ENCODE data around the gene EPHB2.

Gene EPHB2

DNA sequence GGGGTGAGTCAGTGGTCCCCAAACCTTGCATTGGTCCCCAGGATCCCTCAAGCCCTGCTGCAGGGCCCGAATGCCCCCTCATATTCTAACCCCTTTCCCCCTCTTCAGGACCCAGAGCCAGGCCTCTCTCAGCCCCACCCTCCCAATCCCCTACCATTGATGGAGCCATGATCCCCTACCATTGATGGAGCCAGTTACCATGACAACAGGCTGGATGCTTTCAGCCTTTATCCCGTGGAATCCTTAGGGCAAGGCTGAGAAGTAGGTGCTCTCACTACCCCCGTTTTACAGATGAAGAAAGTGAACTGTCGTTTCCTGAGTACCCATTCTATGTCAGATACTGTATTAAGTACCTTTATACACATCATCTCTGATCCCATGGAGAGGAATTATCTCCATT is 70.8 kb downstream of the EPHB2 start:
- Histone ChIP-seq H3K4me2 (ENCODE audit: low read depth, low read length) (no peak overlapping the region), H2AFZ (ENCODE audit: low read length) (no peak overlapping the region), H3K27ac (ENCODE audit: low read length) (no peak overlapping the region), H3K36me3 (replicated peaks; ENCODE audit: insufficient read depth, low read length) (no peaks in the 10 kb centered on the region), H3K9me3 (replicated peaks; ENCODE audit: insufficient read depth, low read length) (no peaks in the 10 kb centered on the region), H3F3A (ENCODE audit: insufficient read depth, low read length) (no peaks in the 10 kb centered on the region), H3K27me3 (replicated peaks; ENCODE audit: insufficient read depth, low read length) (peaks cover 90% of the 10 kb centered on the region), H3K79me2 (ENCODE audit: low read length) (no peaks in the 10 kb centered on the region), H3K9me2 (replicated peaks; ENCODE audit: insufficient read depth, low read length) (no peaks in the 10 kb centered on the region), H4K20me1 (ENCODE audit: insufficient read depth, low read length) (no peaks in the 10 kb centered on the region), H3K4me1 (ENCODE audit: low read length) (no peaks in the 10 kb centered on the region), H3K9ac (ENCODE audit: low read length) (no peak overlapping the region), H3K4me3 (ENCODE audit: low read length) (no peak overlapping the region)
- DNase-seq, result no peak
- TF ChIP-seq, protein P1, sequence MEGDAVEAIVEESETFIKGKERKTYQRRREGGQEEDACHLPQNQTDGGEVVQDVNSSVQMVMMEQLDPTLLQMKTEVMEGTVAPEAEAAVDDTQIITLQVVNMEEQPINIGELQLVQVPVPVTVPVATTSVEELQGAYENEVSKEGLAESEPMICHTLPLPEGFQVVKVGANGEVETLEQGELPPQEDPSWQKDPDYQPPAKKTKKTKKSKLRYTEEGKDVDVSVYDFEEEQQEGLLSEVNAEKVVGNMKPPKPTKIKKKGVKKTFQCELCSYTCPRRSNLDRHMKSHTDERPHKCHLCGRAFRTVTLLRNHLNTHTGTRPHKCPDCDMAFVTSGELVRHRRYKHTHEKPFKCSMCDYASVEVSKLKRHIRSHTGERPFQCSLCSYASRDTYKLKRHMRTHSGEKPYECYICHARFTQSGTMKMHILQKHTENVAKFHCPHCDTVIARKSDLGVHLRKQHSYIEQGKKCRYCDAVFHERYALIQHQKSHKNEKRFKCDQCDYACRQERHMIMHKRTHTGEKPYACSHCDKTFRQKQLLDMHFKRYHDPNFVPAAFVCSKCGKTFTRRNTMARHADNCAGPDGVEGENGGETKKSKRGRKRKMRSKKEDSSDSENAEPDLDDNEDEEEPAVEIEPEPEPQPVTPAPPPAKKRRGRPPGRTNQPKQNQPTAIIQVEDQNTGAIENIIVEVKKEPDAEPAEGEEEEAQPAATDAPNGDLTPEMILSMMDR (IDR thresholded peaks at IDR 0.05; ENCODE audit: low read length), result no peak
- TF ChIP-seq EZH2phosphoT487 (IDR thresholded peaks at IDR 0.05; ENCODE audit: low read length), result no peak
- TF ChIP-seq EZH2 (optimal IDR thresholded peaks at IDR 0.05; ENCODE audit: low read depth, low read length), result no peak

DNA sequence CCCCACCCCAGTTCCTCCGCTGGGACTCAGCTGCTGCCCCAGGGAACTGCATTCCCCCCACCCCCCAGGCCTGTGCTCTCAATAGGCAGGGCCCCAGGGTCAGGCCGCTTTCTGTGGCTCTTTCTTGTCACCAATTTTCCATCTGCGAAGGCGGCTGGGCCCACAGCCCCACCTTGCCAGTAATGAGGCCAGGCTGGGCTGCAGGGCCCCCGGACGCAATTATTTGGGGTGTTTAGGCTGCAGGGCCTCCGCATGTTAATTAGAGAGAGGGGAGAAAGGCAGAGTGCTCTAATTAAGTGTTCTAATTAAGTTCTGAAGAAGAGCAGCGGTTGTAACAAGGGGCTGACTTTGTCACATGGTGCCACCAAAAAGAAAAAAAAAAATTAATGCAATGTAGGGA is 71.8 kb downstream of the EPHB2 start:
- H3K36me3 ChIP-seq (replicated peaks; ENCODE audit: insufficient read depth, low read length), result no peaks in the 10 kb centered on the region
- peaks cover 88% of the 10 kb centered on the region for H3K27me3 ChIP-seq (replicated peaks; ENCODE audit: insufficient read depth, low read length)
- no peaks in the 10 kb centered on the region for H3K9me3 ChIP-seq (replicated peaks; ENCODE audit: insufficient read depth, low read length)
- no peak overlapping the region for H3K4me3 ChIP-seq (ENCODE audit: low read length)
- no peaks in the 10 kb centered on the region for H3K9me2 ChIP-seq (replicated peaks; ENCODE audit: insufficient read depth, low read length)
- H3F3A ChIP-seq (ENCODE audit: insufficient read depth, low read length), result no peaks in the 10 kb centered on the region
- no peak overlapping the region for H3K9ac ChIP-seq (ENCODE audit: low read length)
- H3K4me2 ChIP-seq (ENCODE audit: low read depth, low read length), result no peak overlapping the region
- no peaks in the 10 kb centered on the region for H3K4me1 ChIP-seq (ENCODE audit: low read length)
- TF ChIP-seq EZH2phosphoT487 (IDR thresholded peaks at IDR 0.05; ENCODE audit: low read length) (no peak), EZH2 (optimal IDR thresholded peaks at IDR 0.05; ENCODE audit: low read depth, low read length) (no peak)
- TF ChIP-seq, protein P1 (IDR thresholded peaks at IDR 0.05; ENCODE audit: low read length), result no peak
- no peaks in the 10 kb centered on the region for H4K20me1 ChIP-seq (ENCODE audit: insufficient read depth, low read length)
- H3K27ac ChIP-seq (ENCODE audit: low read length), result no peak overlapping the region
- no peak for DNase-seq
- H2AFZ ChIP-seq (ENCODE audit: low read length), result no peak overlapping the region
- no peaks in the 10 kb centered on the region for H3K79me2 ChIP-seq (ENCODE audit: low read length)

DNA sequence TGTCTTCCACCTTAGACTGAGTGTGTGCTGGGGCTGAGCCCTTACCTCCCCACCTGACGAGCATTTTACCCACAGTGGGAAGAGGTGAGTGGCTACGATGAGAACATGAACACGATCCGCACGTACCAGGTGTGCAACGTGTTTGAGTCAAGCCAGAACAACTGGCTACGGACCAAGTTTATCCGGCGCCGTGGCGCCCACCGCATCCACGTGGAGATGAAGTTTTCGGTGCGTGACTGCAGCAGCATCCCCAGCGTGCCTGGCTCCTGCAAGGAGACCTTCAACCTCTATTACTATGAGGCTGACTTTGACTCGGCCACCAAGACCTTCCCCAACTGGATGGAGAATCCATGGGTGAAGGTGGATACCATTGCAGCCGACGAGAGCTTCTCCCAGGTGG is 73.7 kb downstream of the EPHB2 start:
- no peak for DNase-seq
- Histone ChIP-seq H3K4me3 (ENCODE audit: low read length) (no peak overlapping the region), H3K36me3 (replicated peaks; ENCODE audit: insufficient read depth, low read length) (no peaks in the 10 kb centered on the region), H3K9ac (ENCODE audit: low read length) (no peak overlapping the region), H4K20me1 (ENCODE audit: insufficient read depth, low read length) (no peaks in the 10 kb centered on the region), H3K9me2 (replicated peaks; ENCODE audit: insufficient read depth, low read length) (no peaks in the 10 kb centered on the region), H3K4me2 (ENCODE audit: low read depth, low read length) (no peak overlapping the region), H3K9me3 (replicated peaks; ENCODE audit: insufficient read depth, low read length) (no peaks in the 10 kb centered on the region), H3K79me2 (ENCODE audit: low read length) (no peaks in the 10 kb centered on the region), H3F3A (ENCODE audit: insufficient read depth, low read length) (no peaks in the 10 kb centered on the region), H3K4me1 (ENCODE audit: low read length) (no peaks in the 10 kb centered on the region), H3K27ac (ENCODE audit: low read length) (no peak overlapping the region), H2AFZ (ENCODE audit: low read length) (no peak overlapping the region), H3K27me3 (replicated peaks; ENCODE audit: insufficient read depth, low read length) (peaks cover 84% of the 10 kb centered on the region)
- no peak for TF ChIP-seq EZH2 (optimal IDR thresholded peaks at IDR 0.05; ENCODE audit: low read depth, low read length)
- TF ChIP-seq, protein P1 (IDR thresholded peaks at IDR 0.05; ENCODE audit: low read length), result no peak
- no peak for TF ChIP-seq EZH2phosphoT487 (IDR thresholded peaks at IDR 0.05; ENCODE audit: low read length)

Data from MM.1S (cell line).